DOHH2 (cell line): ENCODE measurements around the gene SCYL1.

ENCODE experiments used
- H3F3A ChIP-seq: fragments of 200-600 bp; sonication (generic), shearing (Covaris generic); 2 replicates; pipeline ENCODE4 v1.6.0; 2016; ENCODE audit warnings: antibody characterized with exemption, mild to moderate bottlenecking; ENCODE audit not compliant: control insufficient read depth, insufficient read depth
- H3K27ac ChIP-seq: fragments of 200-600 bp; sonication (generic); 2 replicates; pipeline ENCODE4 v1.5.1; 2014; ENCODE audit warnings: low read depth, mild to moderate bottlenecking, low read length, moderate library complexity
- H3K27me3 ChIP-seq: fragments of 200-600 bp; sonication (generic); 2 replicates; pipeline ENCODE4 v1.6.1; 2014; ENCODE audit warnings: mild to moderate bottlenecking, low read length, mixed read lengths; ENCODE audit not compliant: control insufficient read depth
- H3K36me3 ChIP-seq: fragments of 200-600 bp; sonication (generic); 2 replicates; pipeline ENCODE4 v1.6.1; 2014; ENCODE audit warnings: mild to moderate bottlenecking, low read length, moderate library complexity, mixed read lengths; ENCODE audit not compliant: control insufficient read depth
- H3K4me1 ChIP-seq: fragments of 200-600 bp; sonication (generic); 2 replicates; pipeline ENCODE4 v1.6.1; 2014; ENCODE audit warnings: mild to moderate bottlenecking, low read length, mixed read lengths; ENCODE audit not compliant: control insufficient read depth
- H3K4me2 ChIP-seq: fragments of 200-600 bp; sonication (generic); 2 replicates; pipeline ENCODE4 v1.6.0; 2014; ENCODE audit warnings: mild to moderate bottlenecking, low read length, moderate library complexity
- H3K4me3 ChIP-seq: fragments of 200-600 bp; sonication (generic); 2 replicates; pipeline ENCODE4 v1.5.1; 2014; ENCODE audit warnings: mild to moderate bottlenecking, low read length, mixed read lengths
- H3K79me2 ChIP-seq: fragments of 200-600 bp; sonication (generic); 2 replicates; pipeline ENCODE4 v1.6.1; 2014; ENCODE audit warnings: mild to moderate bottlenecking, low read length, mixed read lengths; ENCODE audit not compliant: control insufficient read depth
- H3K9me2 ChIP-seq: fragments of 200-600 bp; sonication (generic); replicated peaks from 2 replicates; pipeline ENCODE4 v1.6.1; 2014; ENCODE audit warnings: mild to moderate bottlenecking, low read length, mixed read lengths; ENCODE audit not compliant: control insufficient read depth
- H3K9me3 ChIP-seq: fragments of 200-600 bp; sonication (generic); 2 replicates; pipeline ENCODE4 v1.6.1; 2014; ENCODE audit warnings: antibody characterized with exemption, low read length, mixed read lengths; ENCODE audit not compliant: control insufficient read depth, insufficient read depth
- H4K20me1 ChIP-seq: fragments of 200-600 bp; sonication (generic); 2 replicates; pipeline ENCODE4 v1.6.0; 2014; ENCODE audit warnings: low read depth, mild to moderate bottlenecking, antibody characterized with exemption, low read length, moderate library complexity; ENCODE audit not compliant: control insufficient read depth, insufficient read depth
- CTCF ChIP-seq: fragments of 200-600 bp; sonication (generic); IDR thresholded peaks from one replicate; pipeline ENCODE4 v1.5.1; 2014; ENCODE audit warnings: antibody characterized with exemption, mild to moderate bottlenecking, low read depth, low read length; ENCODE audit not compliant: poor library complexity, severe bottlenecking
- EZH2phosphoT487 ChIP-seq: fragments of 200-600 bp; sonication (generic); IDR thresholded peaks from 2 replicates; pipeline ENCODE4 v1.6.1; 2017; ENCODE audit warnings: borderline replicate concordance, mild to moderate bottlenecking, antibody characterized with exemption, low read length, moderate library complexity, mixed read lengths

The SCYL1 gene

GRCh38 chr11:65552388-65552951 lies 27.6 kb downstream of the SCYL1 start:
- Histone ChIP-seq H3K9me2 (no peaks in the 10 kb centered on the region), H3F3A (peaks cover 8% of the 10 kb centered on the region), H3K36me3 (no peaks in the 10 kb centered on the region), H3K9me3 (no peaks in the 10 kb centered on the region), H3K27ac (no peak overlapping the region), H4K20me1 (no peaks in the 10 kb centered on the region), H3K4me3 (no peak overlapping the region), H3K79me2 (no peaks in the 10 kb centered on the region), H3K4me1 (peaks cover 53% of the 10 kb centered on the region), H3K4me2 (peak overlapping the region; percentile 54; the same call in 1 of the 2 replicates), H3K27me3 (no peaks in the 10 kb centered on the region)
- TF ChIP-seq EZH2phosphoT487 (no peak), CTCF (peak; percentile 55)

GRCh38 chr11:65553301-65554001 lies 28.6 kb downstream of the SCYL1 start:
- H3K4me3 ChIP-seq = peak overlapping the region; percentile 54
- no peaks in the 10 kb centered on the region for H3K9me3 ChIP-seq
- H3K27me3 ChIP-seq = no peaks in the 10 kb centered on the region
- H3K9me2 ChIP-seq = no peaks in the 10 kb centered on the region
- H3K4me2 ChIP-seq = peak overlapping the region; percentile 68
- peaks cover 8% of the 10 kb centered on the region for H3F3A ChIP-seq
- no peak for TF ChIP-seq CTCF
- no peak for TF ChIP-seq EZH2phosphoT487
- H3K4me1 ChIP-seq = peaks cover 49% of the 10 kb centered on the region
- no peak overlapping the region for H3K27ac ChIP-seq
- no peaks in the 10 kb centered on the region for H3K36me3 ChIP-seq
- no peaks in the 10 kb centered on the region for H3K79me2 ChIP-seq
- H4K20me1 ChIP-seq = no peaks in the 10 kb centered on the region

GRCh38 chr11:65554057-65554818 lies 29.4 kb downstream of the SCYL1 start:
- Histone ChIP-seq H3K4me3 (peak overlapping the region; percentile 54), H3K4me1 (peaks cover 51% of the 10 kb centered on the region), H3K4me2 (peak overlapping the region; percentile 68), H3K79me2 (no peaks in the 10 kb centered on the region), H3K9me3 (no peaks in the 10 kb centered on the region), H3F3A (peaks cover 8% of the 10 kb centered on the region), H4K20me1 (no peaks in the 10 kb centered on the region), H3K36me3 (no peaks in the 10 kb centered on the region), H3K9me2 (no peaks in the 10 kb centered on the region), H3K27ac (no peak overlapping the region), H3K27me3 (no peaks in the 10 kb centered on the region)
- no peak for TF ChIP-seq EZH2phosphoT487
- TF ChIP-seq CTCF = no peak
